Activated naive CD8-positive, alpha-beta T cell treated with anti-CD3 and anti-CD28 coated beads, Interleukin-2, amount 50 U/mL, for 24 hours (primary cell): ENCODE measurements around the gene HLA-DPA1.
A peak's percentile ranks its signal among the peaks of the same experiment; 100 is the strongest.

Experiments used
- ATAC-seq: fragments of 150-1000 bp; cut with Tn5 transposase; one replicate; pipeline ENCODE4 v1.10.0; 2021
- DNase-seq: peaks from one replicate; pipeline ENCODE4 v3.0.0; 2021
- H3K27ac Mint-ChIP-seq: one replicate; pipeline ENCODE4 v1.8.0; 2021; ENCODE audit warnings: mild to moderate bottlenecking, mixed read lengths
- H3K27me3 Mint-ChIP-seq: one replicate; pipeline ENCODE4 v1.8.0; 2021; ENCODE audit warnings: mixed read lengths
- H3K36me3 Mint-ChIP-seq: one replicate; pipeline ENCODE4 v1.8.0; 2021; ENCODE audit warnings: low read depth, mixed read lengths
- H3K4me1 Mint-ChIP-seq: one replicate; pipeline ENCODE4 v1.8.0; 2021; ENCODE audit warnings: mixed read lengths
- H3K4me3 Mint-ChIP-seq: one replicate; pipeline ENCODE4 v1.8.0; 2021; ENCODE audit warnings: mild to moderate bottlenecking, moderate library complexity, mixed read lengths
- H3K9me3 Mint-ChIP-seq: one replicate; pipeline ENCODE4 v1.8.0; 2021; ENCODE audit warnings: mixed read lengths

Gene HLA-DPA1

GRCh38 chr6:33073431-33073871 lies at the start of gene HLA-DPA1:
TSS of gene HLA-DPA1 (minus strand) at chr6:33073649.
- Mint-ChIP-seq H3K36me3 (peaks cover 5% of the 10 kb centered on the region), H3K27ac (peak within 1 kb of the TSS; percentile 69), H3K4me3 (peak within 1 kb of the TSS; percentile 80), H3K27me3 (no peaks in the 10 kb centered on the region), H3K9me3 (no peaks in the 10 kb centered on the region), H3K4me1 (peaks cover 51% of the 10 kb centered on the region)
- peak; percentile 43 for DNase-seq
- ATAC-seq, result peak; percentile 78

- H3K36me3 Mint-ChIP-seq, result peaks cover 1% of the 10 kb centered on the region
- H3K9me3 Mint-ChIP-seq, result peaks cover 8% of the 10 kb centered on the region
- peaks cover 3% of the 10 kb centered on the region for H3K4me1 Mint-ChIP-seq
- no peak for ATAC-seq
- H3K27me3 Mint-ChIP-seq, result peaks cover 8% of the 10 kb centered on the region
- H3K27ac Mint-ChIP-seq, result no peak overlapping the region
- no peak for DNase-seq
- H3K4me3 Mint-ChIP-seq, result no peak overlapping the region
Measured at GRCh38 chr6:33123181-33123580, 49.7 kb upstream of the HLA-DPA1 start.

- Mint-ChIP-seq H3K9me3 (peaks cover 8% of the 10 kb centered on the region), H3K4me3 (no peak overlapping the region), H3K27me3 (peaks cover 33% of the 10 kb centered on the region), H3K27ac (no peak overlapping the region), H3K4me1 (peaks cover 25% of the 10 kb centered on the region), H3K36me3 (peaks cover 1% of the 10 kb centered on the region)
- ATAC-seq (no peak), DNase-seq (no peak)
Measured at GRCh38 chr6:33120001-33120400, 46.6 kb upstream of the HLA-DPA1 start.

- Mint-ChIP-seq H3K9me3 (peaks cover 4% of the 10 kb centered on the region), H3K27ac (no peak overlapping the region), H3K27me3 (peaks cover 43% of the 10 kb centered on the region), H3K36me3 (no peaks in the 10 kb centered on the region), H3K4me3 (no peak overlapping the region), H3K4me1 (peaks cover 34% of the 10 kb centered on the region)
- ATAC-seq (no peak), DNase-seq (no peak)
Measured at GRCh38 chr6:33118525-33119123, 45.2 kb upstream of the HLA-DPA1 start.

- DNase-seq (no peak), ATAC-seq (no peak)
- Mint-ChIP-seq H3K9me3 (no peaks in the 10 kb centered on the region), H3K4me3 (no peak overlapping the region), H3K27me3 (peaks cover 47% of the 10 kb centered on the region), H3K27ac (no peak overlapping the region), H3K36me3 (no peaks in the 10 kb centered on the region), H3K4me1 (peaks cover 34% of the 10 kb centered on the region)
Measured at GRCh38 chr6:33117811-33118277, 44.4 kb upstream of the HLA-DPA1 start.

- H3K27ac Mint-ChIP-seq, result no peak overlapping the region
- peaks cover 47% of the 10 kb centered on the region for H3K27me3 Mint-ChIP-seq
- peaks cover 34% of the 10 kb centered on the region for H3K4me1 Mint-ChIP-seq
- no peaks in the 10 kb centered on the region for H3K9me3 Mint-ChIP-seq
- no peaks in the 10 kb centered on the region for H3K36me3 Mint-ChIP-seq
- DNase-seq (no peak), ATAC-seq (no peak)
- H3K4me3 Mint-ChIP-seq, result peak overlapping the region; percentile 28
Measured at GRCh38 chr6:33116841-33117711, 43.6 kb upstream of the HLA-DPA1 start.

- Mint-ChIP-seq H3K4me1 (peaks cover 34% of the 10 kb centered on the region), H3K36me3 (no peaks in the 10 kb centered on the region), H3K9me3 (no peaks in the 10 kb centered on the region), H3K4me3 (peak overlapping the region; percentile 28), H3K27me3 (peaks cover 50% of the 10 kb centered on the region), H3K27ac (no peak overlapping the region)
- ATAC-seq, result no peak
- no peak for DNase-seq
Measured at GRCh38 chr6:33116417-33116816, 43.0 kb upstream of the HLA-DPA1 start.

- Mint-ChIP-seq H3K27ac (no peak overlapping the region), H3K36me3 (no peaks in the 10 kb centered on the region), H3K4me3 (no peak overlapping the region), H3K9me3 (no peaks in the 10 kb centered on the region), H3K4me1 (peaks cover 34% of the 10 kb centered on the region), H3K27me3 (peaks cover 60% of the 10 kb centered on the region)
- DNase-seq (no peak), ATAC-seq (no peak)
Measured at GRCh38 chr6:33114406-33114805, 41.0 kb upstream of the HLA-DPA1 start.

- H3K27me3 Mint-ChIP-seq, result peaks cover 60% of the 10 kb centered on the region
- DNase-seq (no peak), ATAC-seq (no peak)
- no peak overlapping the region for H3K27ac Mint-ChIP-seq
- no peak overlapping the region for H3K4me3 Mint-ChIP-seq
- H3K4me1 Mint-ChIP-seq, result peaks cover 34% of the 10 kb centered on the region
- no peaks in the 10 kb centered on the region for H3K9me3 Mint-ChIP-seq
- no peaks in the 10 kb centered on the region for H3K36me3 Mint-ChIP-seq
Measured at GRCh38 chr6:33113755-33114154, 40.3 kb upstream of the HLA-DPA1 start.

- DNase-seq, result no peak
- no peaks in the 10 kb centered on the region for H3K36me3 Mint-ChIP-seq
- no peak overlapping the region for H3K27ac Mint-ChIP-seq
- H3K4me1 Mint-ChIP-seq, result peaks cover 23% of the 10 kb centered on the region
- peak; percentile 83 for ATAC-seq
- H3K27me3 Mint-ChIP-seq, result peaks cover 55% of the 10 kb centered on the region
- no peaks in the 10 kb centered on the region for H3K9me3 Mint-ChIP-seq
- no peak overlapping the region for H3K4me3 Mint-ChIP-seq
Measured at GRCh38 chr6:33112148-33112547, 38.7 kb upstream of the HLA-DPA1 start.

- H3K27me3 Mint-ChIP-seq, result peaks cover 30% of the 10 kb centered on the region
- no peaks in the 10 kb centered on the region for H3K36me3 Mint-ChIP-seq
- ATAC-seq, result no peak
- no peaks in the 10 kb centered on the region for H3K4me1 Mint-ChIP-seq
- H3K4me3 Mint-ChIP-seq, result no peak overlapping the region
- no peaks in the 10 kb centered on the region for H3K9me3 Mint-ChIP-seq
- DNase-seq, result no peak
- no peak overlapping the region for H3K27ac Mint-ChIP-seq
Measured at GRCh38 chr6:33108307-33108706, 34.9 kb upstream of the HLA-DPA1 start.

GRCh38 chr6:33107641-33108040 lies 34.2 kb upstream of the HLA-DPA1 start:
- no peaks in the 10 kb centered on the region for H3K9me3 Mint-ChIP-seq
- H3K27ac Mint-ChIP-seq, result no peak overlapping the region
- no peak for DNase-seq
- H3K4me3 Mint-ChIP-seq, result no peak overlapping the region
- ATAC-seq, result no peak
- H3K27me3 Mint-ChIP-seq, result peaks cover 29% of the 10 kb centered on the region
- H3K36me3 Mint-ChIP-seq, result no peaks in the 10 kb centered on the region
- no peaks in the 10 kb centered on the region for H3K4me1 Mint-ChIP-seq

GRCh38 chr6:33105916-33106871 lies 32.7 kb upstream of the HLA-DPA1 start:
- Mint-ChIP-seq H3K27ac (no peak overlapping the region), H3K36me3 (no peaks in the 10 kb centered on the region), H3K4me3 (no peak overlapping the region), H3K27me3 (peaks cover 29% of the 10 kb centered on the region), H3K4me1 (no peaks in the 10 kb centered on the region), H3K9me3 (peaks cover 5% of the 10 kb centered on the region)
- no peak for DNase-seq
- ATAC-seq, result no peak

- Mint-ChIP-seq H3K36me3 (peaks cover 6% of the 10 kb centered on the region), H3K9me3 (peaks cover 12% of the 10 kb centered on the region), H3K27ac (no peak overlapping the region), H3K4me1 (no peaks in the 10 kb centered on the region), H3K27me3 (peaks cover 27% of the 10 kb centered on the region), H3K4me3 (no peak overlapping the region)
- DNase-seq (no peak), ATAC-seq (no peak)
Measured at GRCh38 chr6:33105386-33105785, 31.9 kb upstream of the HLA-DPA1 start.
